ENCODE measurements around the gene LYRM4. TPM values are rescaled to one million over a fixed set of nuclear protein-coding genes. Genes with fewer than 3 reads are reported as not detected.

LYRM4 gene
- total RNA-seq, 2 experiments from 2014 or later: 24.8 to 28.1 TPM

DNA sequence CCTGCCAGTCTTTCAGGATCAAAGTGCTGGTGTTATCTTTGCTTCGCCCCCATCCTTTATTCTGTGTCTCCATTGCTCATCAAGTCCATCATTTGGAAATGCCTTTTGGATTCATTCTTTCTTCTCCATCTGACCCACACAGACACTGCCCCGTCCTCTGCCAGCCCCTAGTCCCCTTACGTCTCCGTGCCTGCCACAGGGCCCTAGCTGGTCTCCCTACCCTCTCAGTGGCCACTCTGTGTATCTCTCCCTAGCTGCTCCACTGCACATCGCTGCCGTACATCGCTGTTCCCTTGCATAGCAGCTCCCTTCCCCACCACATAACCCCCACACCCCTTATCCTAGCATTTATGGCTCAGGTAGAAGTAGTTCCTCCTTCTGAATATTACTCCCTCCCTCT is 159.9 kb downstream of the LYRM4 start:
- Mint-ChIP-seq H3K27ac (no peak overlapping the region), H3K27me3 (no peaks in the 10 kb centered on the region), H3K4me1 (ENCODE audit: low read depth) (no peaks in the 10 kb centered on the region), H3K4me3 (no peak overlapping the region), H3K36me3 (ENCODE audit: low read depth) (no peaks in the 10 kb centered on the region), H3K9me3 (no peaks in the 10 kb centered on the region)
- ChIA-PET CTCF (no interaction called here), POLR2A (no interaction called here)
- Histone ChIP-seq H3K9me3 (ENCODE audit: control insufficient read depth in 1 of 2, insufficient read depth in 1 of 2, low read length in 2 of 2) (no peaks in the 10 kb centered on the region), H3K4me3 (ENCODE audit: low read length) (no peak overlapping the region), H3K27me3 (ENCODE audit: control insufficient read depth in 1 of 2, insufficient read depth in 2 of 2, low read length in 2 of 2) (no peaks in the 10 kb centered on the region), H3K27ac (ENCODE audit: low read depth in 1 of 2, low read length in 2 of 2) (no peak overlapping the region), H3K4me1 (ENCODE audit: insufficient read depth, low read length) (no peaks in the 10 kb centered on the region), H3K36me3 (ENCODE audit: insufficient read depth, low read length) (no peaks in the 10 kb centered on the region)
- intact Hi-C loops (cut with DNase I, micrococcal nuclease): no loop called here
- no peak for ATAC-seq (ENCODE audit: poor library complexity)
- TF ChIP-seq, protein P1, sequence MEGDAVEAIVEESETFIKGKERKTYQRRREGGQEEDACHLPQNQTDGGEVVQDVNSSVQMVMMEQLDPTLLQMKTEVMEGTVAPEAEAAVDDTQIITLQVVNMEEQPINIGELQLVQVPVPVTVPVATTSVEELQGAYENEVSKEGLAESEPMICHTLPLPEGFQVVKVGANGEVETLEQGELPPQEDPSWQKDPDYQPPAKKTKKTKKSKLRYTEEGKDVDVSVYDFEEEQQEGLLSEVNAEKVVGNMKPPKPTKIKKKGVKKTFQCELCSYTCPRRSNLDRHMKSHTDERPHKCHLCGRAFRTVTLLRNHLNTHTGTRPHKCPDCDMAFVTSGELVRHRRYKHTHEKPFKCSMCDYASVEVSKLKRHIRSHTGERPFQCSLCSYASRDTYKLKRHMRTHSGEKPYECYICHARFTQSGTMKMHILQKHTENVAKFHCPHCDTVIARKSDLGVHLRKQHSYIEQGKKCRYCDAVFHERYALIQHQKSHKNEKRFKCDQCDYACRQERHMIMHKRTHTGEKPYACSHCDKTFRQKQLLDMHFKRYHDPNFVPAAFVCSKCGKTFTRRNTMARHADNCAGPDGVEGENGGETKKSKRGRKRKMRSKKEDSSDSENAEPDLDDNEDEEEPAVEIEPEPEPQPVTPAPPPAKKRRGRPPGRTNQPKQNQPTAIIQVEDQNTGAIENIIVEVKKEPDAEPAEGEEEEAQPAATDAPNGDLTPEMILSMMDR (IDR thresholded peaks at IDR 0.05): no peak
- DNase-seq: no peak

DNA sequence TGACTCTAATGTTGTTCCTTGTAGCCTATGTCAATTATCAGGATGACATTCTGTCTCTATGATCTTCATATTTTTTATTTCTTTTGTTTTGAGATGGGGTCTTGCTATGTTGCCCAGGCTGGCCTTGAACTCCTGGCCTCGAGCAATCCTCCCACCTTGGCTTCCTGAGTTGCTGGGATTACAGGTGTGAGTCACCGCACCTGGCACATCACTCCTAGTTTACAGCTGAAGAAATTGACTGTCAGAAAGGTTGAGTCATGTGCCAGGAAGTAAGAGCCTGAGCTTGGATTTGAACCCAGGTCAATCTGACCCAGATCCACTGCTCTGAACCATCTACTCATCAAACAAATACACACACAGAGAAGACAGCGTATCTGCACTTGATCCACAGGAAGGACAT is 161.2 kb downstream of the LYRM4 start:
- no peak overlapping the region for H3K4me3 Mint-ChIP-seq
- Histone ChIP-seq H3K4me1 (ENCODE audit: insufficient read depth, low read length) (no peaks in the 10 kb centered on the region), H3K9me3 (ENCODE audit: control insufficient read depth in 1 of 2, insufficient read depth in 1 of 2, low read length in 2 of 2) (no peaks in the 10 kb centered on the region), H3K27me3 (ENCODE audit: control insufficient read depth in 1 of 2, insufficient read depth in 2 of 2, low read length in 2 of 2) (no peaks in the 10 kb centered on the region), H3K36me3 (ENCODE audit: insufficient read depth, low read length) (no peaks in the 10 kb centered on the region), H3K4me3 (ENCODE audit: low read length) (no peak overlapping the region), H3K27ac (ENCODE audit: low read depth in 1 of 2, low read length in 2 of 2) (no peak overlapping the region)
- ChIA-PET CTCF (no interaction called here), POLR2A (no interaction called here)
- H3K27me3 Mint-ChIP-seq: peaks cover 3% of the 10 kb centered on the region
- H3K27ac Mint-ChIP-seq: no peak overlapping the region
- TF ChIP-seq, protein P1 (IDR thresholded peaks at IDR 0.05): no peak
- H3K36me3 Mint-ChIP-seq (ENCODE audit: low read depth): no peaks in the 10 kb centered on the region
- DNase-seq: no peak
- no peak for ATAC-seq (ENCODE audit: poor library complexity)
- no peaks in the 10 kb centered on the region for H3K4me1 Mint-ChIP-seq (ENCODE audit: low read depth)
- intact Hi-C loops (cut with DNase I, micrococcal nuclease): no loop called here
- H3K9me3 Mint-ChIP-seq: no peaks in the 10 kb centered on the region

DNA sequence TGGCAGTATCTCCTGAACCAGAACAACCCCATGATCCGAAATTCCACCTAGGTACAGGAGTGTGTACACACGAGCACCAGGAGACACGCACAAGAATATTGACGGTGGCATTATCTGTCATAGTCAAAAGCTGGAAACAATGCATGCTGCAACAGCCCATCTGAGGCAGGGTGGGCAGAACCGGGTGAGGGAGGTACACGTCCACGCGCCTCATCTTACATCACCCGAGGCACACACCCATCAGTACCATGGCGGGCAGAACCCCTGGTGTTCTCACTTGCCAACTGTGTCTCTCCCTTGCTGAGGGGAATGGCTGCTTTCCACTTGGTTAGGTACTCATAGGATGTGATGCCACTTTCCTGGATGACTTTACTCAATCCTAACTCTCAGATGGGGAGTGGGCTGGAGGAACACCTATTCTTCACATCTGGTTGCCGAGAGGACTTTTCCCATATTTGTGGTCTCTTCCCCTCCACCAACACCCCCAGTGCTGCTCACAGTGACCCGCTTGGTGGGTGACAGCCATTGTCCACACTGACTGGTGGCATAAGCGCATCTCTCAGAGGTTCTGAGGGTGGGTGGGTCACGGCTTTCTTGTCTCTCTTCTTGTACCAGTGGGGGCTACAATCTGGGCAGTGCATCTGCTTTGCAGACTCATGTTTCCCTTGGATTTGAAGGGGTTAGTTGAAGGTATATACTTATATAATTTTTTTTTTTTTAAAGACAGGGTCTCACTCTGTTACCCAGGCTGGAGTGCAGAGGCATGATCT is 162.1 kb downstream of the LYRM4 start:
- no peaks in the 10 kb centered on the region for H3K36me3 Mint-ChIP-seq (ENCODE audit: low read depth)
- Histone ChIP-seq H3K27ac (ENCODE audit: low read depth in 1 of 2, low read length in 2 of 2) (no peak overlapping the region), H3K9me3 (ENCODE audit: control insufficient read depth in 1 of 2, insufficient read depth in 1 of 2, low read length in 2 of 2) (no peaks in the 10 kb centered on the region), H3K4me1 (ENCODE audit: insufficient read depth, low read length) (no peaks in the 10 kb centered on the region), H3K4me3 (ENCODE audit: low read length) (no peak overlapping the region), H3K36me3 (ENCODE audit: insufficient read depth, low read length) (no peaks in the 10 kb centered on the region), H3K27me3 (ENCODE audit: control insufficient read depth in 1 of 2, insufficient read depth in 2 of 2, low read length in 2 of 2) (no peaks in the 10 kb centered on the region)
- intact Hi-C loops (cut with DNase I, micrococcal nuclease): no loop called here
- H3K9me3 Mint-ChIP-seq: no peaks in the 10 kb centered on the region
- TF ChIP-seq, protein P1 (IDR thresholded peaks at IDR 0.05): no peak
- no peak for ATAC-seq (ENCODE audit: poor library complexity)
- CTCF ChIA-PET: no interaction called here
- H3K4me3 Mint-ChIP-seq: no peak overlapping the region
- DNase-seq: no peak
- H3K27me3 Mint-ChIP-seq: peaks cover 5% of the 10 kb centered on the region
- no peak overlapping the region for H3K27ac Mint-ChIP-seq
- H3K4me1 Mint-ChIP-seq (ENCODE audit: low read depth): no peaks in the 10 kb centered on the region
- POLR2A ChIA-PET: no interaction called here

Data from CD4-positive, alpha-beta T cell (primary cell).